GM12878 (cell line): Measurements from ENCODE around the gene PRM3. TPM values are rescaled to one million over a fixed set of nuclear protein-coding genes. Genes with fewer than 3 reads are reported as not detected.
A peak's percentile ranks its signal among the peaks of the same experiment; 100 is the strongest.

Experiments used
- ATF7 ChIP-seq: fragments of 450-650 bp; IDR thresholded peaks from 2 replicates; pipeline ENCODE4 v1.6.1; 2016; ENCODE audit warnings: low read depth, mild to moderate bottlenecking
- BMI1 ChIP-seq: fragments of 450-650 bp; IDR thresholded peaks from 2 replicates; pipeline ENCODE4 v1.6.1; 2016; ENCODE audit warnings: mild to moderate bottlenecking, moderate library complexity, borderline replicate concordance
- CBX3 ChIP-seq: fragments of 200-600 bp; sonication (generic); IDR thresholded peaks from 2 replicates; pipeline ENCODE4 v1.6.1; 2016; ENCODE audit warnings: low read depth, borderline replicate concordance
- CREB1 ChIP-seq: IDR thresholded peaks from 2 replicates; pipeline ENCODE4 v1.6.1; 2012; ENCODE audit warnings: low read depth, mild to moderate bottlenecking, inconsistent platforms
- HCFC1 ChIP-seq: fragments of 150-350 bp; IDR thresholded peaks from 2 replicates; pipeline ENCODE4 v1.6.1; 2014; ENCODE audit warnings: low read length
- JUND ChIP-seq: IDR thresholded peaks from 2 replicates; pipeline ENCODE4 v1.6.1; 2012; ENCODE audit warnings: low read depth, mild to moderate bottlenecking, low read length, improper control_type of control experiment, moderate library complexity
- KLF5 ChIP-seq: fragments of 450-650 bp; IDR thresholded peaks from 2 replicates; pipeline ENCODE4 v1.6.1; 2014; ENCODE audit warnings: mild to moderate bottlenecking; ENCODE audit not compliant: partially characterized antibody
- PML ChIP-seq: IDR thresholded peaks from 2 replicates; pipeline ENCODE4 v1.6.1; 2012; ENCODE audit warnings: low read length, inconsistent platforms
- RAD21 ChIP-seq: IDR thresholded peaks from 2 replicates; pipeline ENCODE4 v1.6.1; 2011; ENCODE audit warnings: mild to moderate bottlenecking, low read depth, low read length, moderate library complexity; ENCODE audit not compliant: insufficient read depth
- RAD51 ChIP-seq: fragments of 450-650 bp; IDR thresholded peaks from 2 replicates; pipeline ENCODE4 v1.6.1; 2016; ENCODE audit warnings: moderate library complexity, mild to moderate bottlenecking, inconsistent platforms
- RUNX3 ChIP-seq: IDR thresholded peaks from 2 replicates; pipeline ENCODE4 v1.6.1; 2012; ENCODE audit warnings: low read length, inconsistent platforms
- SUZ12 ChIP-seq: fragments of 200-600 bp; sonication (generic); IDR thresholded peaks from one replicate; pipeline ENCODE4 v1.6.1; 2018; ENCODE audit warnings: antibody characterized with exemption, mild to moderate bottlenecking; ENCODE audit not compliant: unreplicated experiment
- TBL1XR1 ChIP-seq: IDR thresholded peaks from 2 replicates; pipeline ENCODE4 v1.6.1; 2012; ENCODE audit warnings: low read depth, low read length, improper control_type of control experiment
- polyA plus RNA-seq, 11 experiments: library from polyadenylated mRNA; depleted of rRNA in 4 of 11; unstranded in 6 of 11; stranded (reverse) in 5 of 11; fragments of >200 nt; fragmentation: Nextera tagmentation in 4 of 11; fragmentation: Illumina TruSeq in 1 of 11; extraction: Ambion mirVana in 4 of 11; extraction: Trizol in 1 of 11; gene quantifications; 1 replicate in 1 of 11; 2 replicates in 10 of 11; pipeline versions ENCODE4 v1.2.1 to v1.2.3, GENCODE V29; 2011 to 2016; ENCODE audit warnings: inconsistent platforms in 2 of 11, missing spikeins in 2 of 11, low read depth in 1 of 11
- total RNA-seq, 4 experiments: library from RNA; depleted of rRNA in 3 of 4; stranded (reverse); fragments of >200 nt in 3 of 4; fragmentation: Illumina TruSeq in 1 of 4; extraction: Trizol in 1 of 4; gene quantifications; 2 replicates each; pipeline versions ENCODE4 v1.2.1 to v1.2.3, GENCODE V29; 2013 to 2021
- TF ChIP-seq, protein P1 (sequence below): fragments of 150-350 bp; IDR thresholded peaks from 2 replicates; pipeline ENCODE4 v1.6.1; 2016; ENCODE audit warnings: low read depth, low read length
- TF ChIP-seq, protein P2 (sequence below): IDR thresholded peaks from 2 replicates; pipeline ENCODE4 v1.6.1; 2011; ENCODE audit warnings: low read depth, low read length, improper control_type of control experiment, borderline replicate concordance
- TF ChIP-seq, protein P3 (sequence below): fragments of 450-650 bp; IDR thresholded peaks from 2 replicates; pipeline ENCODE4 v1.6.1; 2017; ENCODE audit warnings: borderline replicate concordance
- TF ChIP-seq, protein P4 (sequence below): IDR thresholded peaks from 2 replicates; pipeline ENCODE4 v1.6.1; 2012; ENCODE audit warnings: low read length, inconsistent platforms
- TF ChIP-seq, protein P5 (sequence below): fragments of 450-650 bp; conservative IDR thresholded peaks from 2 replicates; pipeline ENCODE4 v1.6.1; 2017; ENCODE audit warnings: mild to moderate bottlenecking, moderate library complexity
- TF ChIP-seq, protein P6 (sequence below), 3 experiments: IDR thresholded peaks in 2 of 3; conservative IDR thresholded peaks in 1 of 3; 2 replicates each; pipeline ENCODE4 v1.5.1; 2011; ENCODE audit warnings: low read depth in 3 of 3, low read length in 3 of 3, mild to moderate bottlenecking in 3 of 3, control low read depth in 2 of 3, moderate library complexity in 2 of 3, inconsistent platforms in 1 of 3, mixed read lengths in 1 of 3; ENCODE audit not compliant: control insufficient read depth in 2 of 3, insufficient read depth in 1 of 3; ENCODE audit errors: extremely low read depth in 1 of 3

PRM3 gene
- total and polyA plus RNA-seq, 10 of the 15 experiments (the other 5 are each of a cell fraction or from before 2014, with no cell fraction given), result not detected

DNA sequence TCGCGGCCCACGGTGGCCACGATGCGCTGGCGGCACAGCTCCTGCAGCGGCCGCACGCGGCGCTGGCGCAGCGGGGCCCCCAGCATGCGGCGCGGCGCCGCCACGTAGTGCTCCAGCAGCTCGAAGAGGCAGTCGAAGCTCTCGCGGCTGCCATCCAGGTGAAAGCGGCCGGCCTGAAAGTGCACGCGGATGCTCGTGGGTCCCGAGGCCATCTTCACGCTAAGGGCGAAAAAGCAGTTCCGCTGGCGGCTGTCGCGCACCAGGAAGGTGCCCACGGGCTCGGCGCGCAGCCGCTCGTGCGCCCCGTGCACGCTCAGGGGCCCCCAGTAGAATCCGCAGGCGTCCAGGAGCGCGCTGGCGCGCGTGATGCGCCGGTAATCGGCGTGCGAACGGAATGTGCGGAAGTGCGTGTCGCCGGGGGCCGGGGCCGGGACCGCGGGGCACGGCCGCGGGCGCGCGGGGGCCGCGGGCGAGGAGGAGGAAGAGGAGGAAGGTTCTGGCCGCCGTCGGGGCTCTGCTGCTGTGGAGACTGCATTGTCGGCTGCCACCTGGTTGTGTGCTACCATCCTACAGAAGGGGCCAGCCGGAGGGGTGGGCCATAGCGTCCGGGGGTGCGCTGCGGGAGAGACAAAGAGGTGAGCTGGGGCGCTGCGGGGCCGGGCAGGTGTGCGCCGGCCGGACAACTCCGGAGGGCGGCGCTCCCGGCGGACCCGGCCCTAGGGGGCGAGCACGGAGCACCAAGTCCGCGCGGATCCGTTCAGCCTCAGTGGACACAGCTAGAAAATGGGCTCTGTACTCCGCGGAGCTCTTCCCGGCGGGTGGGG lies 18.3 kb downstream of the PRM3 start (continued):
- TF ChIP-seq, protein P1, sequence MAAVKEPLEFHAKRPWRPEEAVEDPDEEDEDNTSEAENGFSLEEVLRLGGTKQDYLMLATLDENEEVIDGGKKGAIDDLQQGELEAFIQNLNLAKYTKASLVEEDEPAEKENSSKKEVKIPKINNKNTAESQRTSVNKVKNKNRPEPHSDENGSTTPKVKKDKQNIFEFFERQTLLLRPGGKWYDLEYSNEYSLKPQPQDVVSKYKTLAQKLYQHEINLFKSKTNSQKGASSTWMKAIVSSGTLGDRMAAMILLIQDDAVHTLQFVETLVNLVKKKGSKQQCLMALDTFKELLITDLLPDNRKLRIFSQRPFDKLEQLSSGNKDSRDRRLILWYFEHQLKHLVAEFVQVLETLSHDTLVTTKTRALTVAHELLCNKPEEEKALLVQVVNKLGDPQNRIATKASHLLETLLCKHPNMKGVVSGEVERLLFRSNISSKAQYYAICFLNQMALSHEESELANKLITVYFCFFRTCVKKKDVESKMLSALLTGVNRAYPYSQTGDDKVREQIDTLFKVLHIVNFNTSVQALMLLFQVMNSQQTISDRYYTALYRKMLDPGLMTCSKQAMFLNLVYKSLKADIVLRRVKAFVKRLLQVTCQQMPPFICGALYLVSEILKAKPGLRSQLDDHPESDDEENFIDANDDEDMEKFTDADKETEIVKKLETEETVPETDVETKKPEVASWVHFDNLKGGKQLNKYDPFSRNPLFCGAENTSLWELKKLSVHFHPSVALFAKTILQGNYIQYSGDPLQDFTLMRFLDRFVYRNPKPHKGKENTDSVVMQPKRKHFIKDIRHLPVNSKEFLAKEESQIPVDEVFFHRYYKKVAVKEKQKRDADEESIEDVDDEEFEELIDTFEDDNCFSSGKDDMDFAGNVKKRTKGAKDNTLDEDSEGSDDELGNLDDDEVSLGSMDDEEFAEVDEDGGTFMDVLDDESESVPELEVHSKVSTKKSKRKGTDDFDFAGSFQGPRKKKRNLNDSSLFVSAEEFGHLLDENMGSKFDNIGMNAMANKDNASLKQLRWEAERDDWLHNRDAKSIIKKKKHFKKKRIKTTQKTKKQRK, result no peak
- TF ChIP-seq PML (no peak), SUZ12 (no peak), RAD21 (no peak; the same call in 1 of the 2 replicates), CREB1 (no peak), BMI1 (no peak), HCFC1 (no peak), KLF5 (no peak), RUNX3 (no peak), TBL1XR1 (no peak; the same call in 1 of the 2 replicates), ATF7 (no peak), CBX3 (no peak), RAD51 (no peak), JUND (no peak)
- TF ChIP-seq, protein P2, sequence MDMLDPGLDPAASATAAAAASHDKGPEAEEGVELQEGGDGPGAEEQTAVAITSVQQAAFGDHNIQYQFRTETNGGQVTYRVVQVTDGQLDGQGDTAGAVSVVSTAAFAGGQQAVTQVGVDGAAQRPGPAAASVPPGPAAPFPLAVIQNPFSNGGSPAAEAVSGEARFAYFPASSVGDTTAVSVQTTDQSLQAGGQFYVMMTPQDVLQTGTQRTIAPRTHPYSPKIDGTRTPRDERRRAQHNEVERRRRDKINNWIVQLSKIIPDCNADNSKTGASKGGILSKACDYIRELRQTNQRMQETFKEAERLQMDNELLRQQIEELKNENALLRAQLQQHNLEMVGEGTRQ, result no peak
- TF ChIP-seq, protein P3, sequence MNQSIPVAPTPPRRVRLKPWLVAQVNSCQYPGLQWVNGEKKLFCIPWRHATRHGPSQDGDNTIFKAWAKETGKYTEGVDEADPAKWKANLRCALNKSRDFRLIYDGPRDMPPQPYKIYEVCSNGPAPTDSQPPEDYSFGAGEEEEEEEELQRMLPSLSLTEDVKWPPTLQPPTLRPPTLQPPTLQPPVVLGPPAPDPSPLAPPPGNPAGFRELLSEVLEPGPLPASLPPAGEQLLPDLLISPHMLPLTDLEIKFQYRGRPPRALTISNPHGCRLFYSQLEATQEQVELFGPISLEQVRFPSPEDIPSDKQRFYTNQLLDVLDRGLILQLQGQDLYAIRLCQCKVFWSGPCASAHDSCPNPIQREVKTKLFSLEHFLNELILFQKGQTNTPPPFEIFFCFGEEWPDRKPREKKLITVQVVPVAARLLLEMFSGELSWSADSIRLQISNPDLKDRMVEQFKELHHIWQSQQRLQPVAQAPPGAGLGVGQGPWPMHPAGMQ, result no peak
- TF ChIP-seq, protein P4, sequence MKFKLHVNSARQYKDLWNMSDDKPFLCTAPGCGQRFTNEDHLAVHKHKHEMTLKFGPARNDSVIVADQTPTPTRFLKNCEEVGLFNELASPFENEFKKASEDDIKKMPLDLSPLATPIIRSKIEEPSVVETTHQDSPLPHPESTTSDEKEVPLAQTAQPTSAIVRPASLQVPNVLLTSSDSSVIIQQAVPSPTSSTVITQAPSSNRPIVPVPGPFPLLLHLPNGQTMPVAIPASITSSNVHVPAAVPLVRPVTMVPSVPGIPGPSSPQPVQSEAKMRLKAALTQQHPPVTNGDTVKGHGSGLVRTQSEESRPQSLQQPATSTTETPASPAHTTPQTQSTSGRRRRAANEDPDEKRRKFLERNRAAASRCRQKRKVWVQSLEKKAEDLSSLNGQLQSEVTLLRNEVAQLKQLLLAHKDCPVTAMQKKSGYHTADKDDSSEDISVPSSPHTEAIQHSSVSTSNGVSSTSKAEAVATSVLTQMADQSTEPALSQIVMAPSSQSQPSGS, result no peak
- TF ChIP-seq, protein P5, sequence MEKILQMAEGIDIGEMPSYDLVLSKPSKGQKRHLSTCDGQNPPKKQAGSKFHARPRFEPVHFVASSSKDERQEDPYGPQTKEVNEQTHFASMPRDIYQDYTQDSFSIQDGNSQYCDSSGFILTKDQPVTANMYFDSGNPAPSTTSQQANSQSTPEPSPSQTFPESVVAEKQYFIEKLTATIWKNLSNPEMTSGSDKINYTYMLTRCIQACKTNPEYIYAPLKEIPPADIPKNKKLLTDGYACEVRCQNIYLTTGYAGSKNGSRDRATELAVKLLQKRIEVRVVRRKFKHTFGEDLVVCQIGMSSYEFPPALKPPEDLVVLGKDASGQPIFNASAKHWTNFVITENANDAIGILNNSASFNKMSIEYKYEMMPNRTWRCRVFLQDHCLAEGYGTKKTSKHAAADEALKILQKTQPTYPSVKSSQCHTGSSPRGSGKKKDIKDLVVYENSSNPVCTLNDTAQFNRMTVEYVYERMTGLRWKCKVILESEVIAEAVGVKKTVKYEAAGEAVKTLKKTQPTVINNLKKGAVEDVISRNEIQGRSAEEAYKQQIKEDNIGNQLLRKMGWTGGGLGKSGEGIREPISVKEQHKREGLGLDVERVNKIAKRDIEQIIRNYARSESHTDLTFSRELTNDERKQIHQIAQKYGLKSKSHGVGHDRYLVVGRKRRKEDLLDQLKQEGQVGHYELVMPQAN, result no peak
- TF ChIP-seq, protein P6, sequence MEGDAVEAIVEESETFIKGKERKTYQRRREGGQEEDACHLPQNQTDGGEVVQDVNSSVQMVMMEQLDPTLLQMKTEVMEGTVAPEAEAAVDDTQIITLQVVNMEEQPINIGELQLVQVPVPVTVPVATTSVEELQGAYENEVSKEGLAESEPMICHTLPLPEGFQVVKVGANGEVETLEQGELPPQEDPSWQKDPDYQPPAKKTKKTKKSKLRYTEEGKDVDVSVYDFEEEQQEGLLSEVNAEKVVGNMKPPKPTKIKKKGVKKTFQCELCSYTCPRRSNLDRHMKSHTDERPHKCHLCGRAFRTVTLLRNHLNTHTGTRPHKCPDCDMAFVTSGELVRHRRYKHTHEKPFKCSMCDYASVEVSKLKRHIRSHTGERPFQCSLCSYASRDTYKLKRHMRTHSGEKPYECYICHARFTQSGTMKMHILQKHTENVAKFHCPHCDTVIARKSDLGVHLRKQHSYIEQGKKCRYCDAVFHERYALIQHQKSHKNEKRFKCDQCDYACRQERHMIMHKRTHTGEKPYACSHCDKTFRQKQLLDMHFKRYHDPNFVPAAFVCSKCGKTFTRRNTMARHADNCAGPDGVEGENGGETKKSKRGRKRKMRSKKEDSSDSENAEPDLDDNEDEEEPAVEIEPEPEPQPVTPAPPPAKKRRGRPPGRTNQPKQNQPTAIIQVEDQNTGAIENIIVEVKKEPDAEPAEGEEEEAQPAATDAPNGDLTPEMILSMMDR (IDR thresholded peaks at IDR 0.05 in 2 of 3, conservative IDR thresholded peaks at IDR 0.05 in 1 of 3; ENCODE audit: control insufficient read depth in 2 of 3, extremely low read depth in 1 of 3, insufficient read depth in 1 of 3, low read depth in 3 of 3, low read length in 3 of 3), result peak in 2 of 3 experiments; percentile 23 to 42; a peak in 2 of 6 replicates
